D341Med (cell line): ENCODE data around the gene FMN1.

Experiments used
- DNase-seq: peaks from one replicate; pipeline ENCODE4 v3.0.0; 2012; ENCODE audit warnings: low spot score

Gene FMN1

DNA sequence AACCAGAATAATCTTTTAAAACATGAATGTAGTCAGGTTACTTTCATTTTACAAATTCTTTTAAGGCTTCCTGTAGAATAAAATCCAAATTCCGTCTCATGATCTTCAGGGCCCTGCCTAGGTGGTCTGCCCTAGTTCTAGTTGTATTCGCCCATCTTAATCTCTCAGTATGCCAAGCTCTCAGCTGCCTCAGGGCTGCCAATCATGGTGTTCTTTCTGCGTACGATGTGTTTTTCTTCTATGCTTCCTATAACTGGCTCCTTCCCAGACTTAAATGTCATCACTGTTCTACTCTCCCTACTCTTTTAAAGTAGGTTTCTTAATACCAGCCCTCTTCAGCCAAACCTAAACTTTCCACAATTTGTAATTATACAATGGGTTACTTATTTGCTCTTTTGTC lies 369.3 kb downstream of the FMN1 start:
- DNase-seq: no peak

DNA sequence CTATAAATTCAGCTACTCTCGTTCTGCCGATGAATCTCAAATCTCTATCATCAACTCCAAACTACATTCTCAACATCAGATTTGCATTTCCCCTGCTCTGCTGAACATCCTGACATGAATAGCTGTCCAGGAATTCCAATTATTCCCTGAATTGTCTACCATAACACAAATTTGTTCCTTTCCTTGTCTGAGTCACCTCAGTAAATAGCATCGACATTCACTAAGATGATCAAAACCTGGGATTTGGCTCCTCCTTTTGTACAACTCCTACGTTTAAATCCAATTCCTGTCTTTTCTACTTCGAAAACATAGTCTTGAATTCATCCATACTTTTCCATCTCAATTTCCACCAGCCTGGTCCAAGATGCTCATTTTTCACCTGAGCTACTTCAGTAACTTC lies 369.7 kb downstream of the FMN1 start:
- DNase-seq: no peak

DNA sequence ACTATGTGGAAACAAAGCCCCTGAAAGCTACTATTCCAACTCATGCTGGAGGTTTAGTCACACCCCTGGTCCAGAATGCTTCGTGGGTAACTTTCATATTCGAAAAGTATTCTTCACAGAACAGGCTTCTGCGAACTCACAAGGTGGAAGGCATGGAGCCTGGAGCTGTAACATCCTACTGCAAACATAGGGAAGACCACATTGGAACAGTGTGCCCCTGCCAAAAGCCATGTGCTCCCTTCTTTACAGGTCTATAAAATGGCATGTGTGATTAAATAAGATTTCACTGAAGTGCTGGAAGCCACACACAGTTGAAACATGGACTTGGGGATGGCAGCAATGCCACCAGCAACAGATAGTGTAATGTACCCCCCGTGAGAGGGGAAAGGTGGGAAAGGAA lies 370.8 kb downstream of the FMN1 start:
- no peak for DNase-seq

DNA sequence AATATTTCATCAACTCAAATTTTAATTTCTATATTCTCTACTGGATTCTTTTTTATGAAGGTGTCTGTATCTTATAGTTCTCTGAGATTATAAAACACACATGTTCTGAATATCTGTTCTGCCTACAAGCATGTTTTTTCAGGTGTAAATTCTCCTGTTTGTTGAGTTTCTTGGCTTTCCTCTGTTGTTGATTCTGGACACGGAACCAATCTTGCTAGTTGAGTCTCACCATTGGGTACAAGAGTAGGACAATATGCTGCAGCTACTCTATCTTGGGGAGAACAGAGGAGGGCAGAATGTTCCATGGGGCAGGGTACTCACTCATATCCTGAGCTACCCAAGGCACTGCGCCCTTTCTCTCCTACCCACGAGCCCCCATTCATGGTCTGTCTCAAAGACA lies 371.8 kb downstream of the FMN1 start:
- DNase-seq: no peak

DNA sequence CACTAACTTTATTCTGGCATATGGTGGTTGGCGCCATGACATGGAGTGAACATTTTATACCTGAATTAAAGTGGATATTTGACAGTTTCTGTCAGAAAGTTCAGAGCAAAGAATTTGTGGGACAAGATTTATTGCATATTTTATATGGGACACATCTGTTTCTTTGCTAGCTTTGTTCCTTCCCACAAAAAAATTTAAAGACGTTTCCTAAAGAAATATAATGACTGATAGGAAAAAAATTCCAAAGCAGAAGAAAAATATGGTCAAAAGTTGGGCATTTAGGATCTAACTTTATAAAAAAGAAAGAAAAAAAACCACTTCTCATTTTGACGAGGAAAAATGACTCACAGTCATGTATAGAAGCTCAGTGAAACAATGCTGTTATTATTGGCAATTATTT lies 375.1 kb downstream of the FMN1 start:
- no peak for DNase-seq

DNA sequence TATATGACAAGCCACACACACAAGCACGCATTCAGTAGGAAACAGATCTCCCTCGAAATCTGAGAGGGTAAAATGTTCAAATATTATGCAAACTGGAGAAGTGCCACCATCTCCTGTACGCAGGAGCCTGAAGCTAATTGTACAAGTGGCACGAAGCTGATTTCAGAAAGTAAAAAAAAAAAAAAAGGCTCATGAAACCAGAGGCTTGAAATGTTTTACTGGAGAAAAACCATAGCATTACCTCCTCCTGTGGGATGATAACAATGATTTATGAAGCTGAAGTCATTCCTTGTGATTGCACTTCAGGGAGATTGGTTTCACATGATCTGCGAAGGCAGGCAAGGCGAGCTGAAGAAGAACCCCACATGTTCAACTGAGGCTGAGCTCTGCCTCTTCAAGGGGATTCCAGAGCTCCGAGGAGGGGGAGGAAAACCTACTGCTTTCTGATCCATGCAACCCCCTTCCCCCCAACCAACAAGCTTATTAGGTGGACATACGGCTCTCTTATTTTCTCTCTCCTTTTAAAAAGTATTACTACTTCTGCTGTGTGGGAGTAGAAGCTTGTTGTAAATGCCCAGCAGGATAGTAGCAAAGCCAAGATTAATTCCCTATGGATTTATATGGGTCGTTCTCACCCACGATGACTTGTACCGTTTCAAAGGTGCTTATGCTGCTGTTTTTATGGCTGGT lies 375.6 kb downstream of the FMN1 start:
- DNase-seq: peak; percentile 28

DNA sequence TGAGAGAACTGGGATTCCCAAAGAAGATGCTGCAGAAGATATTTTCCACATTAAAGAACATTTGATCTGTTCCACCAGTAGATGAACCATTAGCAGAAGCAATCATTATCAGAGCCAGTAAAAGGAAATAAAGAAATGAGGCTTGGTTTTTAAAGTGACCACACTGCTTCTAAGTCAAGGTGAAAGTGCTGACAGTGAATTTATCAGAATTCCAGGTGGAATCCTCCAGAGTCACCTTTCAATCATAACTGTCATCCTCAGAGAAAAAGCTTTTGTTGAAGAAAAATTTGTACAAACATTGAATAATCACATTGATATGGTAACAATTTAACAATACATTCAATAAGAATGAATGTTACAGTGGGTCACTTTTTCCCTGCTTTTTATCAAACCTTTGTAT lies 376.9 kb downstream of the FMN1 start:
- DNase-seq: no peak

DNA sequence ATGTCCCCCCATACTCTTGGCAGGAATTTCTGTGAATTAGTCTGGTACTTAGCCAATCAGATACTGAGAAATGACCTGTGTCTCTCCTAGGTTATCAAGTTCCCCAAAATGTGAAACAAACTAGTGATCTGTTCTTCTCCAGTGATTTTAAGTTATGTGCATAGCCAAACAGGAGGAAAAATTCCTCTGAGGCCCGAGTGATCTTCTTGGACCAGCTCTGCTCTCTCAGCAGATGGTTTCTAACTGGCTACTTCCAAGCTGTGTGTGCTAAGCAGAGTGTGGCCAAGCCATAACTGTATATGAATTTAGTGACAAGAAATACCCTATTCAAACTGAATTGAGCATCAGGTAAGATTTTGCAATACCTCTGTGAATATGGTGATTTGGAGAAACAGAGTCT lies 387.2 kb downstream of the FMN1 start:
- DNase-seq: no peak

DNA sequence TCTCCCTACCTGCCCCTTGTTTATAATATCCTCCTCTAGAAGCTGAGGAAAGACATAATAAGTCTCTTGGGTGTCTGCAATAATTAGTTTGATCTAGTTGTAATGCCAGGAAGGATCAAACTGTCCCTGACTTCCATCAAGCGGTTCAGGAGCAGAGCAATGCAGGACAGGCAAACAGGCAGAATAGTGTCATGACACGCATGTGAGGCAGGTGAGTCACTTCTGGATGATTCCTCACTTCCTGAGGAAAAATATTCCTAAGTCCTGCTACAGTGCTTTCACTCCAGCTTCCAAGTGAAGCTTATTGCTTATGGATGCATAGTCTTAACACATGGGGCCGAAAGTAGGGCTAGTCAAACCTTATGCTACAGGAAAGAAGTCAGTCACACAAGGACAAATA lies 390.9 kb downstream of the FMN1 start:
- DNase-seq: no peak

DNA sequence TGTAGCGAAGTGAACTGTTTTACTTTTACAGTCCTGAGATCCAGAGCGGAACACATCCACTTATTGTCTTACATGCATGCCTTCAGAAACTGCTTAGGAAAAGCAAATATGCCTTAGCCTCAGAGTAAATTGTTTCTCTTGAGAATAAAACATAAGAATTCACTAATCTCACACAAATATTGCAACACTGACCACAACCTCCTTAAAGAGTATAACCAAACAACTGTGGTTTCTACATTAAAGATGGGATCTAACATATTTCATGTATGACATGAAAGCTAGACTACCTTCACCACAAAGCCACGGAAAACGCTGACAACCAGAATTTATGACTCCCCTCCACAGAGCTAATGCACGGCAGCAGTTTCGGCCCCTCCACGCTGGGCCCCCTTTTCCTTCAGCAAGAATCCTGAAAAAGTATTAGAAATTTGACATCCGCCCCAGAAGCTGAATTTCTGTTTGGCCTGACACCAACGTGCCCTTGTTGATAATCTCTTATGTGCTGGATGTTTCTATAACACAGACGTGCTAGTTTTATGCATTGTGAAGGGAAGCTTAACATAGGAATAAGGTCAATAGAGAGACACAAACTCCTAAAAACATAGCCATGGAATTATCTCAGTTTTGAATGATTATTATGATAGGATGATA lies 392.1 kb downstream of the FMN1 start:
- DNase-seq: no peak

DNA sequence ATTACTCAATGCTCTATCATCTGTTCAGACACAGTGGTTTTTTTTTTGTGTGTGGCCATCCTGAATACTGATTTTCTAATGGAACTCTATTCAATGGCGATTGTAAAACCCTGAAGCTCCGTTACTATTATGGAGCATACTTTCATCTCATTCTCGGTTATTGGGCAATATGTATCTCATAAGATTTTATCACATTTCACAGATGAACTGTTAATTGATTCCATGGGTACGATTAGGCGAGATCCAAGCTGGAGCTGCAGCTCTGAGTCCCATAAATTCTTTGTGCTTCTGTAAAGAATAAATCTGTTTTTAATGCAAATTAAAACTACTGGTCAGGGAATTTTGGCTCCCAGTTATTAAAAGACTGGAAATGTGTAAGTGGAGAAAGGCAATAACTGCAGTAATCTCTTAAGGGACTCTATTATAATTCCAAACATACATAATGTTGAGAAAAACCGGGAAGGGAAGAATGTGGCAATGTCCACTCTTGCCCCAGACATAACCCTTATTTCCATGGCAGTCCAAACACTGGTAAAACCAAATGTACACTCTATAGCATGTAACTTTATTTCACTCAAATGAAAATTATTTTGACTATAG lies 394.5 kb downstream of the FMN1 start:
- DNase-seq: no peak

DNA sequence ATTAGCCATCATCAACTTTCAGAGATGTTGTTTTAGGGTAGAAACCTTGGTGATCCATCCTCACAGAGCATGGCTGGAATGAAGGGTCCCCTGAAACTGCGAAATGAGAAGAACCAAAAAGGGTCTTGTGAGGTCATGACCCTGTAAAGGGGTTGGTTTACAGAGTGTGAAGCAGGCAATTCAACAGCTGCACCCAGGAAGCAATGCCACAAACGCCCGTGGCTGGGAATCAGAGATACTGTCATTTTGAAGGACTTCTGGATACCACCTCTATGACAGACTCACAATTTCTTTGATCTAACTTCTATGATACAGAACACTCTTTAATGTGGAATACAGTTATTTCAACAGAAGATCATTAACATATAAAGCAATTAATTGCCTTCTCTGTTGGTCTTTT lies 397.7 kb downstream of the FMN1 start:
- no peak for DNase-seq

DNA sequence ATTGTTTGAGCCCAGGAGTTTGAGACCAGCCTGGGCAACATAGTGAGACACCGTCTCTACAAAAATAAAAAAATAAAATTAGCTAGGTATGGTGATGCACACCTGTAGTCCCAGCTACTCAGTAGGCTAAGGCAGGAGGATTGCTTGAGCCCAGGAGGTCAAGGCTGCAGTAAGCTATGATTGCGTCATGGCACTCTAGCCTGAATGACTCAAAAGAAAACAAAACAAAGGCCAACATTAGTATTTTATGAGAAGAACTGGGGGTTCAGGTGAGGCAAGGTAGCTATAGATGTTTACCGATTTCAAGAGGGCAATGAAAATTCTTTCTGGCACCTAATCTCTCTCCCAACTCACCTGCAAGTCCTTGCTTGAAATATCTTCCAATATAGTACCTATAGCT lies 399.5 kb downstream of the FMN1 start:
- no peak for DNase-seq

DNA sequence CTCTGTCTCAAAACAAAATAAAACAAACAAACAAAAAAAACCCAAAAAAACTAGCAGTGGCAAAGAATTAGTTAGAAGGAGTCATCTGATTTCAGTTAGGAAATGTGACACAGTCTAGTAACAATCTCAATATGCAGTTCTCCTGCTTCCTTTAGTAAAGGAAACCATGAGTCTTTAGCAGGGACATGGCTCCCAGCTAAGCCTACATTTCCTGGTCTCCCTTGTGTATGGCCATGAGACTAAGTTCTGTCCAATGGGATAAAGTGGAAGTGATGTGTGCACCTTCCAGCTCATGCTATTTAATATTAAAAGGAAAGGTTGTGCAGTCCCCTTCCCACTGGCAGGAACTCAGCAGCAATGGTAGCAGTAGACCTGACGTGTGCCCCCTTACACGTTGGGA lies 402.1 kb downstream of the FMN1 start:
- no peak for DNase-seq

DNA sequence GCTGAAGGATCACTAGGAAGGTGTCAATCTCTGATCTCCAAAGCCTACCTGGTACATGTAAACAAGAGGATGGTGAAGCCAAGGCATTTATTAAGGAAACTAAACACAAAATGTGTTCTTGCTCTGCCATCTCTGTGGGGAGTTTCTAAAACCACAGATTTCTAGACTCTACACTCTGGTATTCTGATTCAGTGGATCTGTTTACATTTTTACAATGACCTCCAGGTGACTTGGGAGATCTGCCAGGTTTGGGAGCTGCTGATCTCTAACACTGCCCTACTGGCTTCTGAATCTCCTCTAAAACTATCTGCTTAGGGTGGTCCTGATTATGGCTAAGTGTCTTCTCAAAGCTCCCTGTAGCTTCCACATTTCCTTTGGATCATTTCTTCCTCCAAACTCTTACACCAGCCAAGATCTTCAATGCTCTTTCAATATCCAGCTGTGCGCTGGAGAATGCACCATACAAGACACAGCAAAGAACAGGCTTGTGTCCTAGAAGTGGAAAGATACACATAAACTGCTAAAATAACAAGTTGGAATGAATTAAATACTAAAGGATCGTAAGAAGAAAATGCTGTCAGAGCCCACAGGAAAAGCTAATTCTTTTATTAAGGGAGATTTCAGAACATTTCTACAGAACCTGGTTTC lies 404.0 kb downstream of the FMN1 start:
- DNase-seq: no peak

DNA sequence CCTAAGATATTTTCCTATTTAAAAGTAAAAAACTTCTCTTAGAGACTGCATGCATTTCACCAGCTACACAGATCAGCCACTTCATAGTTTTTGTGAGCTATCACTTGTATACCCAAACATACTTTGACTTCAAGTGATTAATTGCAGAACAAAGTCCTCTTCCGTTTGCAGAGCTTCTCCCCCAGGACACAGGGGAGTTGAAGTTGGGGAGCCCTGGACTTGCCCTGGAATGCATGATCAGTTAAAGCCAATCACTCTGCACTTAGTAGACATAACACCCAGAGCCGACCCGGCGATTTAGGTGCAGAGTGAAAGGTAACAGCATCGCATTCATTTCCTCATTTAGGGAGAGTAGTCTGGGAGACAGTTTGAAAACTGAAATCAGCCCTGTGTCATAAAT lies 406.6 kb downstream of the FMN1 start:
- no peak for DNase-seq

DNA sequence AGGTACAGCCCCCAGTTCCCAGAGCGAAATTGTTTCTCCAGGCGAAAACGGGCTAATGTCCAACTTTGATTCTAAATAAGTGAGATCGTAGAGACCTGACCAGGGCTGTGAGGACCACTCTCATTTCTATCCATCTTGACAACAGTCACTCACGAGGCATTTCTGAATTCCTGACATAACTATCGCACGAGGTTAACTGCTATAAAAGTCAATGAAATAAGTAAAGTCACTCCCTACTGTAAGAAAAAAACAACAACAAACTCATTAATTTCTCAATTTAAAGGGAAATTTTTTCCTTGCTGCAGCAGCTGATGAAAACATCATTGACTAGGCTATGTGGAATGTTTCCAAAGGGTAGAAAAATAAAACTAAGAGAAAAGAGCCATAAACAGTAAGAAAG lies 407.6 kb downstream of the FMN1 start:
- DNase-seq: no peak

DNA sequence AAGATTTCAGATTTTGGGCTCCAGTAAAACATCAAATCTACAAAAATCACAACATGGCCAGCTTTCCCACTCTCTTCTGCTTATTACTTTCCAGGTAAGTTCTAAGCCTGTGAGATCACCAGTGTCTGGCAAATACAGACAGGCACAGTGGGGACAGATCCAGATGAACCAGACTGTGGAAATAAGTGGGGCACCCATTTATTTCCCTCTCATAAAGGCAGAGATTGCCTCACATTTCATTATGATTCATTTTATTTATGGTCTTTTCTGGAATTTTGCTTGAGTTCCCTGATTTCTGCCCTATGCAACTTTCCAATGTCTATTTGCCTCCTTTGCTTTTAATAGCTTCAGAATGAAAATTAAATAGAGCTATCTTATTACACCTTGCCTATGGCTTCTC lies 409.9 kb downstream of the FMN1 start:
- no peak for DNase-seq

DNA sequence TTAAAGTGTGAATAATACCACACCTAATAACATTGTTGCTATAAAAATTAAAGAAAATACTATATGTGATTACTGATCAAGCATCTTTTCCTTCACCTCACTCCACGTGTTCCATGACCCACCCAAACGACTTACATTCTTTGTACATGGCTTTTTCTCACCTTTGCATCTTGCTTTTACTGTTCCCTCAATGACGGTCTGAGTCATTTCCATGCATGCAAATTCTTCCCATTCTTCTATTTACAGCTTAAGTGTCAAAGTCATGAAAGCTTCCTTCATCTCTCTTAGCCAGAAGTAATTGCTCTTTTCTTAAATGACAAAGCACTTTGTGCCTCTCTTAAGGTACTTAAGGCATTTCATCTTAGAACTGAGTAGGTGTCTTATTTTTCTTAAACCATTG lies 412.7 kb downstream of the FMN1 start:
- no peak for DNase-seq

DNA sequence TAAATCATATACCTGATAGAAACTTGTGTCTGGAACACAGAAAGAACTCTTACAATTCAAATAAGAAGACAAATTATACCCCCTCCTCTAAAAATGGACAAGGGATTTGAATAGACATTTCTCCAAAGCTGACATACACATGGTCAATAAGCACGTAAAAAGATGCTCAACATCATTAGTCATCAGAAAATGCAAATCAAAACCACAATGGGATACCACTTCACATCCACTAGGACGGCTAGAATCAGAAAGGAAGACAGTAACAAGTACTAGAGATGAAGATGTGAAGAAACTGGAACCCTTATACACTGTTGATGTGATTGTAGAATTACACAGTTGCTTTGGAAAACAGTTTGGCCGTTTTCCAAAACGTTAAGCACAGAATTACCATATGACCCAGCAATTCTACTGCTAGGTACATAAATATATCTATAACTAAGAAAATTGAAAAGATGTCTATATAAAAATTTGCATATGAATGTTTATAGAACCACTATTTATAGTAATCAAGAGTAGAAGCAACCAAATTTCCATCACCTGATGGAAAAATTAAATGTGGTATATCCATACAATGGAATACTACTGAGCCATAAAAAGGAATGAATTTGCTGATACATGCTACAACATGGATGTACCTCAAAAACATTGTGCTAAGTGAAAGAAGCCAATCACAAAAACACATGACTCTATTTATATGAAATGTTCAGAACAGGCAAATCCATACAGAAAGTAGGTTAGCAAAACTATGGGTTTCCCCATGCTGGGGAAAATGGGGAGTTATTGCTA lies 415.9 kb downstream of the FMN1 start:
- no peak for DNase-seq

DNA sequence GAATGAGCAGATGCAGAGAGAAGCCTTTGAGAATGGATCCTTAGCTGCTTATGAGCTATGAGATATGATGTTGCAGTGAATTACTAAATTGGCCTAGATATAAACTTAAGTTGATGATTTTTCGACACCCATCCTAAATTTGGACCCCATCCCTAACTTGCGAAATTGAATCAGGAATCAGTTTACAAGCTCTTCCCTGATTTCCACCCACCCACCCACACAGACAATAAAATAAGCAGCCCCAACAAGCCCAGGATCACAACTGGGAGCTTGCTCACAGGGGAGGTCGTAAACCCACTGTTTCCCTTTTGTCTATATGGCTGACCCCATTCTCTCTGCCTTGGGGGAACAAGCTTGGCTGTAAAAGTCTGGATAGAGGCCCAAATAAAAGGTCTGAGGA lies 419.4 kb downstream of the FMN1 start:
- DNase-seq: no peak

DNA sequence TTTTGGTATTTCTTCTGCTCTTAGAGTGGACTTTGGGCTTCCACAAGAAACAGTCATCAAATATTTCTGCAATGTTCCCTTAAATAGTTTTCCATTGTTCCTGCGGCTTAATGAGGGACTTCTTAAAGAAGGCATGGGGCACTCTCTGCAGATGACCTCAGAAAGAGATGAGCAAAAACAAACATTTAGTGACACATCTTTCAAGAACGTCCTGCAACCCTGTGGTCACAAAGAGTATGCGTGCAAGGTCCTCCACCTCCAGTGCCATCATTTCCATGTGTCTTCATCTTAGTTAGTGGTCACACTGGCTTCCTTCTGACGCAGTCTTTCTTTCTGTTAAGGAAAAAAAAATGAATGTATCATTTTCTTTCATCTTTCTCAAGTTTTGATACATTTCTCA lies 420.5 kb downstream of the FMN1 start:
- DNase-seq: no peak

DNA sequence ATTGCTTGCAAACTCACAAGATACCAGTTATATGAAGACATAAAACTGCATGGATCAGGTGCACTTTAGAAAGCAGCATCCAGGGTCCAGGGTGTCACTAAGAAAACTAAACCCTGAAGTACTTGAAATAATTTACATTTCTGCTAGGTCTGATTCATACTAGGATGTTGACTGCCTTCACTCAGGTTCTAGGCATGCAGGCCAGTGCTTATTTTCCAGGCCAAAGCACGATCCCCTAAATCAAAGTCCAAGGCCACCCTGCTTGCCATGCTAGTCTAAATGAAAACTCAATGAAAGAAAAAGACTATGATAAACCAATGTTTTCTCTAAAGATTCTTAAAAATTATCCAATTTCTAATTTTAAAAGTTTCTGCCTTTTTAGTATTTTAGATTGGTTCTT lies 427.3 kb downstream of the FMN1 start:
- no peak for DNase-seq
